H54 (cell line): Measurements from ENCODE around the gene SRGAP3.

Experiments used
- DNase-seq: peaks from one replicate; pipeline ENCODE4 v3.0.0; 2011; ENCODE audit warnings: low spot score, mixed read lengths; ENCODE audit not compliant: insufficient read length
- FAIRE-seq: peaks from 3 replicates; lab custom pipeline; 2011; peaks lifted over from hg19 to GRCh38; lab: Jason Lieb, UNC
- POLR2A ChIP-seq: IDR thresholded peaks from 2 replicates; pipeline ENCODE4 v1.6.1; 2011; ENCODE audit warnings: low read depth, mild to moderate bottlenecking, low read length

Gene SRGAP3

GRCh38 chr3:9059489-9060400 is 189.7 kb downstream of the SRGAP3 start:
- FAIRE-seq: no peak
- DNase-seq: no peak
- no peak for TF ChIP-seq POLR2A

GRCh38 chr3:9056581-9056980 is 192.9 kb downstream of the SRGAP3 start:
- DNase-seq: no peak
- TF ChIP-seq POLR2A: no peak
- FAIRE-seq: no peak

- DNase-seq (no peak), FAIRE-seq (no peak)
- no peak for TF ChIP-seq POLR2A
Observed at GRCh38 chr3:9047452-9048346, 201.7 kb downstream of the SRGAP3 start.

- FAIRE-seq: no peak
- no peak for DNase-seq
- no peak for TF ChIP-seq POLR2A
Observed at GRCh38 chr3:9045371-9045770, 204.1 kb downstream of the SRGAP3 start.

GRCh38 chr3:9043063-9043462 is 206.4 kb downstream of the SRGAP3 start:
- DNase-seq (no peak), FAIRE-seq (no peak)
- TF ChIP-seq POLR2A: no peak

- FAIRE-seq (no peak), DNase-seq (no peak)
- TF ChIP-seq POLR2A: no peak
Observed at GRCh38 chr3:9041626-9042025, 207.8 kb downstream of the SRGAP3 start.

GRCh38 chr3:9040996-9041395 is 208.4 kb downstream of the SRGAP3 start:
- DNase-seq: no peak
- no peak for FAIRE-seq
- TF ChIP-seq POLR2A: no peak

GRCh38 chr3:9037144-9037711 is 212.2 kb downstream of the SRGAP3 start:
- FAIRE-seq: no peak
- TF ChIP-seq POLR2A: no peak
- no peak for DNase-seq

- FAIRE-seq (no peak), DNase-seq (no peak)
- no peak for TF ChIP-seq POLR2A
Observed at GRCh38 chr3:9036404-9037131, 212.9 kb downstream of the SRGAP3 start.

GRCh38 chr3:9035961-9036360 is 213.5 kb downstream of the SRGAP3 start:
- DNase-seq (no peak), FAIRE-seq (no peak)
- no peak for TF ChIP-seq POLR2A

GRCh38 chr3:9035473-9035872 is 214.0 kb downstream of the SRGAP3 start:
- FAIRE-seq: no peak
- no peak for TF ChIP-seq POLR2A
- no peak for DNase-seq

GRCh38 chr3:9033867-9034266 is 215.6 kb downstream of the SRGAP3 start:
- TF ChIP-seq POLR2A: no peak
- DNase-seq (no peak), FAIRE-seq (no peak)

GRCh38 chr3:9032231-9032777 is 217.1 kb downstream of the SRGAP3 start:
- FAIRE-seq: no peak
- TF ChIP-seq POLR2A: no peak
- DNase-seq: no peak
